ENCODE results near the gene COL4A3.
A peak's percentile ranks its signal among the peaks of the same experiment; 100 is the strongest.

COL4A3 gene

DNA sequence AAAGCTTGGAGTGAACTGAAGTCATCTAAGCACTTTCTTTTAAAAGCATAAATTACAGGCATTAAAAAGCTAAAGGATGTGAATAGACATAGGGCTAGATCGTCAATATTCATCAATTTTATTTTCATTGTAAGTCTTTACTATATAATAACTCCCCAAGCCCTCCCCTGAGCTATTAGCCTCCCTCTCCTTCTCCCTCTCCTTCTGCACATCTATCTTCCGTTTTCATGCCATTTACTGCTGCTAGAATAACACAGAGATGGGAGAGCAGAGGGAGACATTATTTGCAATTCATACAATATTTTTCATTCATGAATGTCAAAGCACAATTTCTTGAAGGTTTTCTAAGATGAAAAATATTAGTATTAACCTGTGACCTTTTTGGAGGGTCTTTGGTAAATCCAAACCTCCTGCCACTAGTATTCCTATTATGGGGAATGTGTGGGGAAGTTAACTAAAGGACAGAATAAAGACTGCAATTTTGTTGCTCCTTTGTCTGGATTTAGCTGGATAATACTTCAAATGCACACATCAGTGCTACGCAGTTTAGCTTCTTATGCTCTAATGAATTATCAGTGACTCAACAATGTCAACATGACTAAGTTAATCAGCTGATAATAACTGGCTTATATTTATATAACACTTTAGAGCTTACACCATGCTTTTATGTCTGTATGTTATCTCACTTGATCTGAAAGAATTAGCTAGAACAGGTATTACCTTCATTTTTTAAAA lies 132.4 kb downstream of the COL4A3 start:
- DNase-seq = no peak

DNA sequence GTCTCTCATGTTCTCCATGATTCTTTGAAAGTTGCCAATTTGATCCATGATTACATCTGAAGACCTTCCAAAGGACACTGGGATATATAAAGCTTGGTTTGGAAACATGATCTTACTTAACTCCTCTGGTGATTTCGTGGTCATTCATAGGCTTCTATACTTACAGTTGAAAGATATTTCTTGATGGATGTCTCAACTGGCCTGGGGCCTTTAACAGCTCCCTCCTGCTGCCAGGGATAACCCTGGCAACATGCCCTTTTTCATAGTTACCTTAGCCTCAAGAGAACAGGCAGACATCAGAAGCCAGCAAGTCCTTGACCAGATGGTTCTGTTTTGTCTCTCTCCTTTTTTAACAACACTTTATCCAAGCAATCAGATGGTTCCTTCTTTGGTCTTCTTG lies 137.1 kb downstream of the COL4A3 start:
- DNase-seq = no peak

DNA sequence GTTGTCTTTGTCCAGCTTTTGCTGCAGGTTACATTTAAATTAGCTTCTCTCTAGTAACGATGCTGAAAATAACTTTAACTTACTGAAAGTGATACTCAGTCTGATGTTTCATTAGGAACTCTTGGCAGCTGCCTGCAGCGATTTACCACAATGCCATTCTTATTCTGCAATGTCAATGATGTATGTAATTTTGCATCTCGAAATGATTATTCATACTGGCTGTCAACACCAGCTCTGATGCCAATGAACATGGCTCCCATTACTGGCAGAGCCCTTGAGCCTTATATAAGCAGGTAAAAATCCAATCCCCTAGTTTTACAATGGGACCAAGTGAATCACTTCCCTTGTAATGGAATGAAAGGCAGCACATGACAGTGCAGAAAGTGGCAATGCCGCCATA lies 144.4 kb downstream of the COL4A3 start:
- DNase-seq = no peak

DNA sequence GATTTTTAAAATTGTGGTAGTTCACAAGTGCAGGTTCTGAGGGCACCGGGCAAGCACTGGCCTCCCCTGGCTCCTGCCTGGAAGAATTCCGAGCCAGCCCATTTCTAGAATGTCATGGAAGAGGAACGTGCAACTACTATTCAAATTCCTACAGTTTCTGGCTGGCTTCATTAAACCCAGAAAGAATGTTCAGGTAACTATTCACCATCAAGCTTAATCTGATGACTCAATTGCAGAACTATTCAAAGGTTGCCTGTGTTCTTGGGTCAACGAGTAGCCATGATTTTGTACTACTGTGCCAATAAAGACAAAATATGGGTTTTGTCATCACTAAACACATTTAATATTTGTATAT lies 146.3 kb downstream of the COL4A3 start:
- DNase-seq = no peak

DNA sequence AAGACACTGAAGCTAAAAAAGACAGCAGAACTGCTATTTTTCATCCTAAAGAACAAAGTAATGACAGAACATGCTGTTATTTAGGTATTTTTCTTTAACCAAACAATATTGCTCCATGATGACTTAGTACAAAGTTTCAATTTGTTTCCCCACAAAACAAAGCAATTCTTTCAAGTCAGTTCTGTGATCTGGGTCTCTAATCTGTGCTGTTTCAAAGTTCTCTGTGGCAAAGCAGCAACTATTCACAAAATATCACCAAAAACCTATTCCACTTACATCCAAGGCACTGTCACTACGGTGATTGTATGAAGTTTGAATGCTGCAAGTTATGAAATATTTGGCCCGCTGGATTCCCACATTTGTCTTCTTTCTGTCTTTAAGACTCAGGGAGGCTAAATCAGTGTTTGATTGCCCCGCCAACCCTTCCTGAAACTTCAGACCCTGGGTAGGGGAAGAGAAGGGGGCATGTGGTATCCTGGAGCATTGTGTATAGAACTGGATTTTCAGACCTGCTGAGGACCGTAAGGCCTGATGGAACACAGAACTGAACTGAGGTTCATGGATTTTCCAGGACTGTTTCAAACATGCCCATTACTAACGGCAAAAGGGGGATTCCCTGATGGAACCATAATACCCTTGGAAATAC lies 147.6 kb downstream of the COL4A3 start:
- DNase-seq = no peak

DNA sequence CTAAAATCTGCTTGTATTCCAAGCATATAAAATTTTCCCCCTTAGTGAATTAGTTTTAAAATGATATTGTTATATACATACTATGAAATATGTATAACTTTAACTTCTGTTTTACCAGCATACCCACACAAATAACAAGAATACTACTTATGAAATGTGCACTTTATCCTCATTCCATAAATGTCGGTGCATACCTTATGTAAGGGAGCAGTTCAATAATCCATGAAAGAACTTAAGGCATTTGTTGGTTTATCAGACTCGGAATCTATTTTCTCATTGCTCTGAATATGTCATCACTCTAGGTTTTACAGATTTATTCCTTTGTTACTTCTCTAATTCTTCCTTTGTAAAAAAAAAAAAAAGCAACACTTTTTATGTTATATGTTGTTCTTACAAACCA lies 148.2 kb downstream of the COL4A3 start:
- no peak for DNase-seq

DNA sequence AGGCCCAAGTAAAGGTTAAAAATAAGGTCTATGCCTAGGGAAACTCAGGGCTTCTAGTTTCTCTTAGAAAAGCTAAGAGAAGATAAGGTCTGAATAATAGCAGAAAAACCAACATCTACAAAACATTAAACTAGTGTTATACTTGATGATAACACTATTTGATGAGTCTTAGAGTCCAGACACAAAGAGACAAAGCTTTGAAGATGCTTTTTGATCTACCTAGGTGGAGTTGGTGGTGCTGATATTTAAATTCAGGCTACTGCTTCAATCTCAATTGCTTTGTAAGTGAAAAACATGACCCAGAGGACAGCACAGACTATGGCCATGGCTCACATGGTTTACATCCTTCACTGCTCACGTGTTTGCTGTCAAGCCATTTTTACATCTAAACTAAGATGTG lies 148.9 kb downstream of the COL4A3 start:
- no peak for DNase-seq

DNA sequence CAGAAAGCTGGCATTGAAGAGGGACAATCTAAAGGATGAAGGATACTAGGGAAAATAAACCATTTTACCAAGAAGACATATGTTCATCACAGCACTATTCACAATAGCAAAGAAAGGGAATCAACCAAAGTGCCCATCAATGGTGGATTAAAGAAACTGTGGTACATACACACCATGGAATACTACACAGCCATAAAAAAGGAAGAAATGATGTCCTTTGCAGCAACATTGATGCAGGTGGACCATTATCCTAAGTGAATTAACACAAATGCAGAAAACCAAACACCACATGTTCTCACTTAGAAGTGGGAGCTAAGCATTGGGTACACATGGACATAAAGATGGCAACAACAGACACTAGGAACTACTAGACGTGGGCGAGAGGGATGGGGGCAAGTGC lies 153.4 kb downstream of the COL4A3 start:
- no peak for DNase-seq

DNA sequence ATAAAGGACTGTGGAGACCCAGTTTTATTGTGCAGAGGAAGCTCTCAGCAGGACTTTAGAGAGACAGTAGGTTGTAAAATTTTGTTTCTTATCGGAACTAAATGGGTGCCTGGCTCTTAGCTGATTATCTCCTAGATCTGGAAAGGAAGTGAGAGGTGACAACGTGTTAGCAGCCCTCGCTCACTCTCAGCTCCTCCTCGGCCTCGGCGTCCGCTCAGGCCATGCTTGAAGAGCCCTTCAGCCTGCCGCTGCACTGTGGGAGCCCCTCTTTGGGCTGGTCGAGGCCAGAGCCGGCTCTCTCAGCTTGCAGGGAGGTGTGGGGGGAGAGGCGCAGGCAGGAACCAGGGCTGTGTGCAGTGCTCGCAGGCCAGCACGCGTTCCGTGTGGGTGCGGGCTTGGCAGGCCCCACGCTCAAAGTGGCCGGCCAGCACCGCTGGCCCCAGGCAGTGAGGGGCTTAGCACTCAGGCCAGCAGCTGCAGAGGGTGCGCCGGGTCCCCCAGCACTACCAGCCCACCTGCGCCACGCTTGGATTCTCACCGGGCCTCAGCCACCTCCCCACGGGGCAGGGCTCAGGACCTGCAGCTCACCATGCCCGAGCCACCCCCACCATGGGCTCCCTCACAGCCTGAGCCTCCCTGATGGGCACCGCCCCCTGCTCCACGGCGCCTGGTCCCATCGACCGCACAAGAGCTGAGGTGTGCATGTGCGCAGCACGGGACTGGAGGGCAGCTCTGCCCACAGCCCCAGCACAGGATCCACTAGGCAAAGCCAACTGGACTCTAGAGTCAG lies 156.1 kb downstream of the COL4A3 start:
- DNase-seq = no peak

DNA sequence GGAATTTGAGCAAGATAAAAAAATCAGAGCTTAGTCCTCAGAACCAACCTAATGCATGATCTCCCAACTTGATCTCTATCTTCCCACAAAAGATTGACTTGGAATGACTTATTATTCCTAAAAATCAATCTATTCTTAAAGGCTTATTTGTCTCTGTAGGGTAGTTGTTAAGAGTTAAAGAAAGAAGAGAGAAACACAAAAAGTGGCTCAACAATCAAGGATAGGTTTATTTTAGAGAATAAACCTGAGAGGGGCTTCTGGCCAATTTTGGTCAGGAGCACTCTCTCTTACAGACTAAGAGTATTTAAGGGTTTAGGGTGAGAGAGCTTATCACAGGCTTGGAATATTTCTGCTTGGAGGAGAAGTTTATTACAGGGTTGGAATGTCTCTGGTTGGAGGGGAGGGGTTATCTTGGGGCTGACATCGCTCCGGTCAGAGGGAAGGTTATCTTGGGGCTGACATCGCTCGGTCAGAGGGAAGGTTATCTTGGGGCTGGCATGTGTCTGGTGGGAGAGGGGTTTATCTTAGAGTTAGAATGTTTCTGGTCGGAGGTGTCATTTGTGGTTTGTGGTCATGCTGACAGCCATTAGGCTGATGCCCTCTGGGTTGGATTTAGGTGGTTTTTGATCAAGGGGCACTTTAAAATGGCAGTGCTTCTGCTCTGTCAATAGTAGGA lies 158.2 kb downstream of the COL4A3 start:
- DNase-seq = no peak

DNA sequence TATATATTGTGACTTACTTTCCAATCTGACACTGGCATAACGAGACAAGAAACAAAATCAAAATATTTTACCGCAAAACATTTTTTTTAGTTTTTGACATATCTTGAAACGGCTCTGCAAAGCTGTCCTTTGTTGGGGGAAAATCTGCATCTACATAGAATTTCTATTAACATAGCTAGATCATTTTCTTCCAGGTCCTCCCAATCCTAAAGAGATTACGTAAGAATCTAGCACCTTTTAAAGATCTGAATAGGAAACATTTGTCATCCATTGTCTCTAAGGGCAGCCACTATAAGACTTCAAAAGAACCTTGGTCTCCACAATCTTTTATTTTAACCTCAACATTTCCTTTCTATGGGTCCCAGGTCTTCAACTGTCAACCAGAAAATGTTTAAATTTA lies 159.4 kb downstream of the COL4A3 start:
- no peak for DNase-seq

DNA sequence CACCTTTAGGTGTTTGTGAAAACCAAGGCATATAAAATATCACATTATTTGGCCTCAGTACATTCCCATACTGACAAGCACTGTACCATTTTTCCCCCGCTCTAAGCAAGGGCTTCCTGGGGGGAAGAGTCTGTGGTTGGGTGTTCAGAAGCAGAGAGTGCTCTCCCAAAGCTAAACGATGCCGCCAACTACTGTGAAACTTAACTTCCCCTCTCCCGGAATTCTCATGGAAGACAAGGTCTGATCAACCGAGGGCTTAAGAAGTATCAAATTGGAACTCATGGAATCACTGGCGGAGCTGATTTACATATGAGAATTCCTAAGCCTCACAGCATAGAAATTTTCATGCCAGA lies 160.2 kb downstream of the COL4A3 start:
- DNase-seq = peak; percentile 36

DNA sequence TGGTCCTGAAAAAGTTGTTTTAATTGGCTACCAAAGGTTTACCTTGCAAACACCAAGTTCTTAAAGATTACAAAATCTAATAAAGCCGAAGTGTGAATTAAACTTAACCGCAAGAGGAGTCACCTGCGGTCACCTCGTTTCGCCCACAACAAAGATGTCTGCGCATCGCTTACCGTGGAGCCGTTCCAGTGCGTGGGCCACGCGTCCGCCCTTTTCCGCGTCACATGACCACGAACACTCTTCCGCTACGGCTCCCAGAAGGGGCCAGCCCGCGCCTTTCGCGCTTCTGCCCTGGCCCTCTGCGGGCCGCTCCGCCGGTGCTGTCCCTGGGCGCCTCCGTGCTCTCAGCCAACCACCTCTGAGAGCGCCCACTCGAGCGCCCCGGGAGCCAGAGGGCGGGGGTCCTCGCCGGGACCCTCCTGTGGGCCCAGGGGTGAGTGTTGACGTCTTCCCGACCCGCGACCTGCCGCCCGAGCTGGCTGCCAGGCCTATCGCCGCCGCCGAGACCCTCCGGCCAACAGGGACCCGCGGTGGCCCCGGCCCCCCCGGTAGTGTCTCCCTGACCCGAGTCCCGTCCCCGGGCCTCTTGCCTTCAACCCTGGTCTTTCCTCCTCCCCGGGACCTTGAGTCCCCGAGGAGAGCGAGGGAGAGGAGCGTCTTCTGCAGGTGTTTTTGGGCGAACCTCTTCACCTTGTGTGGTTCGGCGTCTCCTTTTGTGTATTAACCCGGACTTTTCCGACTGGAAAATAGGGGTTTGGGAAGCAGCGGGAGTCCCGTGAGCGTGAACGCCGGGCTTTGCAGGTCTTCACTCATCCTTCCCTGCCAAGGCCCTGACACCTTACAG lies 160.8 kb downstream of the COL4A3 start, which contains the start of gene MFF:
Gene MFF (plus strand): TSS at position 257 of the 844 bp plus-strand sequence. CDS start 5,415 bp downstream, outside the sequence.
- peak; percentile 86 for DNase-seq

DNA sequence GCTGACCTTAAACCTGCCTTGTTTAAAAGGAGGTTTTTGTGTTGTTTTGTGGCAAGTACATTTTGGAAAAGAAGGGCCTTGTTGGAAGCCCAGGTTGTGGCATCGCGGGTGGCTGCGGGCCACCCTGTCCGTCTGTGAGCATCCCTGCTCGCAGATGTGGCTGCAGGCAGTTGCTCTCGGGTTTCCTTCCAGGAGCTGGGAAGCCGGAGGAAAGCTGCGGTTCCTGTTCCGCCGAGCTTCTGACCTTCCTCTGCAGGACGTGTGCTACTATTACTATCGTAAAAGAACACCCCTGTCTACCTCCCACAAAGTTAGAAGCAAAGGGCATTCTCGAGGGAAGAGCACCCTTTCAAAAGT lies 161.4 kb downstream of the COL4A3 start:
- peak; percentile 36 for DNase-seq

DNA sequence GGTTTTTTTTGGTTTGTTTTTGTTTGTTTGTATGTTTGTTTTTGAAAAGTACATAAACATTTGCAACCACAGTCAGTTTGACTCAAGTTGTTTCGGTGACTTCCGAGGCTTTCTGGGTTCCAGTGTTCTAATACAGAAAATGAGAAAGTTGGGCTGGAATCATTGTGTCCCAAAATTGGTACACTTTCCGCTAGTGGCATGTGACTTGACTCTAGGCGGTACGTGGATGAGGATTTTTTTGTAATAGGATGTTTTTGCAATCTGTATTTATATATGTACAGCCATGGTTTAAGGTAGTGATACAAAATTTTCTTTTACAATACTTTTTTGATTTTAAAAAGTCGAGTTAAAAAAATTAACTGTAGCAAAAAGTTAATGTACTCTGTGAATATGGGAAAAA lies 162.4 kb downstream of the COL4A3 start:
- DNase-seq = no peak

DNA sequence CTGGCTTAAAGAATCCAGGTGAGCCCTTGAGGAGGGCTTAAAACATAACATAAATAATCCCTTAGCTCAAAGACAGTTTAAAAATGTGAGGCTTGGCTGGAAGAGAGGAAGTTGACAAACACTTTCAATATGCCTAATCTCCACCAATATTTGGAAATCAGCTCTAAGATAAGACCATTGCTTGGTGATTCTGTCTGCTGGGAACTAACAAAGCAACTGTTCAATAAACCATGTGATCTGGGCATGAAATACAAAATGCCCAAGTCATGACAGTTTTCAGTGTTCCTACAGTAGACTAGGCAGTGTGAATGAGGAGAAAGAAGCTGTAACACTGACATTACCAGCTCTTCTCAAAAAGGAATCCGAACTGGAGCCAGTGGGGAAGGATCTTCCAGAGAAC lies 171.3 kb downstream of the COL4A3 start:
- DNase-seq = no peak

DNA sequence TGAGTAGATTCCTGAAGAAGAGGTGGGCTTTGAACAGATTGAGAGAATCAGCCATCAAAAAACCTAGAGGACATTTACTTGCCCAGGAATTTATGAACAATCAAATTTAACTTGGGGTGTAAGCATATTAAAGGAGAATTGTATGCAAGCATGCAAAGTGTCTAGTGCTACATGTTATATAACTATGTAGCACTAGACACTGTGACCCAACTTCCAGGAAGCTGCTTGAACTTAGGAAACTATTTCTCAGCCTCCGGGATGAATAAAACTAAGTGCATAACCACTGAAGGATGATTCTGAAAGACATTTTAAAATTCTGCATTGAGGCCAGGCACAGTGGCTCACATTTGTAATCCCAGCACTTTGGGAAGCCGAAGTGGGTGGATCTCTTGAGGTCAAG lies 173.0 kb downstream of the COL4A3 start:
- DNase-seq = no peak

DNA sequence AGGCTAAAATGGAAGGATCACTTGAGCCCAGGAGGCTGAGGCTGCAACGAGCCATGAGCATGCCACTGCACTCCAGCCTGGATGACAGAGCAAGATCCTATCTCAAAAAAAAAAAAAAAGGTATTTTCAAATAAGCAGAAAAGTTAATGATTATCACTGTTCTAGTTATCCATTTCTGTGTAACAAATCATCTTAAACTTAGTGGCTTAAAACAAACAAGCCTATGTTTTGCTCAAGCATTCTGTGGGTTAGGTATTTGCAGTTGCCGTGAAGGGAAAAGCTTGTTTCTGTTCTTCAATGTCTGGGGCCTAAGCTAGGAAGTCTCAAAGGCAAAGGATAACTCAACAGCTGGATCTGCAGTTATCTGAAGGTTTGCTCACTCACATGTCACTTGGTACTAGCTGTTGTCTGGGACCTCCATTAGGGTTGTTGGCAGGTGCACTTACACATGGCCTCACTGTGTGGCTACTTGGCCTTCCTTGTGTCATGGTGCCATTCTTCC lies 174.7 kb downstream of the COL4A3 start:
- no peak for DNase-seq

DNA sequence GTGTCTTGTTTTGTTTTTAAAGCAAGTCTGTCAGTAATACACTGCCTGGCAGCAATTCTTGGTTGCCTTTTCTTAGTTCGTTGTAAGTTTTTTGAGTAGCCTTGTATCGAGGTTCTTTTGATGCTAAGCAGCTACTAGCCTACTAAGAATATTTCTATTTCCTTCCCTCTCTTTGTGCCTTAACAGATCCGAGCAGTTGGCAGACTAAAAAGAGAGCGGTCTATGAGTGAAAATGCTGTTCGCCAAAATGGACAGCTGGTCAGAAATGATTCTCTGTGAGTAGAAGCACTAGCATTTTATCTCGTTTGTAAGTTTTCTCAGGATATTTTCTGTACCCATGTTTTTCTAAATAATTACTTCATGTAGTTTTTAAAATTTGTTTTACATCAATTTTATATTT lies 175.7 kb downstream of the COL4A3 start:
- DNase-seq = no peak

DNA sequence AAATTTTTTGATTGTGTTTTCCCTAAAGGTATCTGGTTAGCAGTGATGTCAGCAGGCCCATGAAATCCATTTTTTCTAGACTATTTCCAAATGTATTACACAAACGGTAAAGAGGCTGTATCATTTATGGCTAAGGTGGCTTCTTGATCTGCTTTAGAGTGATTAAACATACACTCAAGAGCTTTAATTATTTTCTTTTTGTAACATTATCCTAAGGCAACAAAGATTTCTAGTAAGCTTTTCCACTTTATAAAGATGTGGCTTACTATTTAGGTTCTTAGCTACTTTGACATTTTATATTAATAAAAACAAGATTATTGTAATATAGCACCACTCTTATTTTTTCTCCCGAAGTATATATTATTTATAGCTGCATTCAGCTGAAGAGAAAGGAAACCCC lies 177.1 kb downstream of the COL4A3 start:
- no peak for DNase-seq

DNA sequence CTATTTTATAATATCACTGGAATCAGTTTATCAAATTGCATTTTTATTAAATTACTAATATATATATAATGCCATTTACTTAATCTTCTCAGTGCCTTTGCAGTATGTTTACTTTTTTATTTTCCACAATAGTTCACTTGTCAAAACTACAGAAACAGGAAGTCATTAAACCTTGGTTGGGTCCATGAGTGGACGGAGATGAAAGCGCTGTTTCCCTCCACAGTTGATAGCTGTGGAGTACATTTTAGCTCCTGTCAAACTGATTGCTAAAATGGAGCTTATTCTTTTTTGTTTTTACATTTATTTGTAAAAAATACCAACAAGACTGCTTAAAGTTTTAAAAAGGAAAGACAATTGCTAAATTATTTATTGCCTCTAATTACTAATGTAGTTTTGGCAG lies 179.8 kb downstream of the COL4A3 start:
- no peak for DNase-seq

DNA sequence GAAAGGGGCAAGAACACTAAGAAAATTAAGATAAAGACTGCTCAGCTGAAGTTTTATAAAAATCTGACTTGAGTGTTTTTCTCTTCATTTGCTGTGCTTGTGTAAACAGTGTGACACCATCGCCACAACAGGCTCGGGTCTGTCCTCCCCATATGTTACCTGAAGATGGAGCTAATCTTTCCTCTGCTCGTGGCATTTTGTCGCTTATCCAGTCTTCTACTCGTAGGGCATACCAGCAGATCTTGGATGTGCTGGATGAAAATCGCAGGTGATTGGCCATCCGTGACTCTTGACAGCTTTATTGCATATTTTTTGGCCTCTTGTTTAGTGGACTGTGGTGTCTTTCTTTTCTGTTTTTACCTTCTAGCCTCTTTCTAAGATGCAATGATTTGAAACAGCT lies 182.7 kb downstream of the COL4A3 start:
- DNase-seq = no peak

DNA sequence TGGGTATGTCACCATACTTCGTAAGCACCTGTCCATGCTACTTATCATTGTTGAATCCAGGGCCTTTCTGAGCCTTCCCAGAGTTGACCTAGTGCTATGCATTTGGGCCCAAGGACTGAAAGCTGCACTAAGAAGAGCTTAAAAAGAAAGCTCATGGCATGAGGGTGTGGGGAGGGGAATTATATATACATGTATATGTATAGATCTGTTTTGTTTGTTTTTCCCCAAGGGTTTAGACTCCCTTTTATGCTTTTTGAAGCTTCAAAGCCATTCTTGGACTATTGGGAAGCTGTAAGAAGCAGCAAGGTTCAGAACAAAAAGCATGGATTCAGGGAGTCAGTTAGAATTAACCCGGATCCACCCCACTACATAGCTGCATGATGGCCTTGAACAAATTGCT lies 183.9 kb downstream of the COL4A3 start:
- DNase-seq = no peak
